Measurements from ENCODE around the gene ZNF714.

The ZNF714 gene

GRCh38 chr19:21082011-21082975, at the start of gene ZNF714:
Gene ZNF714, plus strand, starts transcription at chr19:21082203. Its CDS starts 16,066 bp downstream, at chr19:21098269.
- TF ChIP-seq ZFP3 (CRISPR knock-in tag; IDR thresholded peaks at IDR 0.05), result no peak
- TF ChIP-seq TCF4 (CRISPR knock-in tag; IDR thresholded peaks at IDR 0.05; ENCODE audit: borderline replicate concordance), result no peak
- no peak for TF ChIP-seq RARB (CRISPR knock-in tag; IDR thresholded peaks at IDR 0.05)
- TF ChIP-seq GLIS3 (CRISPR knock-in tag; IDR thresholded peaks at IDR 0.05), result no peak
- no peak for TF ChIP-seq ISL1 (CRISPR knock-in tag; IDR thresholded peaks at IDR 0.05)
- TF ChIP-seq PPARA (CRISPR knock-in tag; IDR thresholded peaks at IDR 0.05; ENCODE audit: borderline replicate concordance), result no peak
- no peak for TF ChIP-seq ZC3H10 (CRISPR knock-in tag; IDR thresholded peaks at IDR 0.05)
- TF ChIP-seq TSHZ2 (CRISPR knock-in tag; IDR thresholded peaks at IDR 0.05), result no peak
- TF ChIP-seq SNAI2 (CRISPR knock-in tag; IDR thresholded peaks at IDR 0.05), result no peak
- TF ChIP-seq ZFP30 (CRISPR knock-in tag; IDR thresholded peaks at IDR 0.05), result no peak
- no peak for TF ChIP-seq ESRRG (CRISPR knock-in tag; IDR thresholded peaks at IDR 0.05)
- no peak for TF ChIP-seq ZNF565 (CRISPR knock-in tag; conservative IDR thresholded peaks at IDR 0.05; ENCODE audit: low read depth)
- no peak for TF ChIP-seq OSR1 (CRISPR knock-in tag; IDR thresholded peaks at IDR 0.05)
- no peak for TF ChIP-seq CSRNP3 (CRISPR knock-in tag; IDR thresholded peaks at IDR 0.05)
- peak; percentile 99 for ATAC-seq

- TF ChIP-seq ZNF565 (CRISPR knock-in tag; conservative IDR thresholded peaks at IDR 0.05; ENCODE audit: low read depth), result no peak
- no peak for TF ChIP-seq ZC3H10 (CRISPR knock-in tag; IDR thresholded peaks at IDR 0.05)
- no peak for TF ChIP-seq TCF4 (CRISPR knock-in tag; IDR thresholded peaks at IDR 0.05; ENCODE audit: borderline replicate concordance)
- no peak for TF ChIP-seq BACH2 (CRISPR knock-in tag; IDR thresholded peaks at IDR 0.05; ENCODE audit: borderline replicate concordance)
- TF ChIP-seq ZNF8 (CRISPR knock-in tag; IDR thresholded peaks at IDR 0.05), result no peak
- TF ChIP-seq PATZ1 (CRISPR knock-in tag; IDR thresholded peaks at IDR 0.05; ENCODE audit: borderline replicate concordance), result no peak
- TF ChIP-seq CREB5 (CRISPR knock-in tag; IDR thresholded peaks at IDR 0.05; ENCODE audit: low read depth), result no peak
- no peak for TF ChIP-seq ARNTL (CRISPR knock-in tag; IDR thresholded peaks at IDR 0.05; ENCODE audit: borderline replicate concordance, low read depth)
- TF ChIP-seq TSHZ2 (CRISPR knock-in tag; IDR thresholded peaks at IDR 0.05), result no peak
- TF ChIP-seq ISL1 (CRISPR knock-in tag; IDR thresholded peaks at IDR 0.05), result no peak
- TF ChIP-seq PPARA (CRISPR knock-in tag; IDR thresholded peaks at IDR 0.05; ENCODE audit: borderline replicate concordance), result no peak
- TF ChIP-seq TOX (CRISPR knock-in tag; IDR thresholded peaks at IDR 0.05; ENCODE audit: borderline replicate concordance), result no peak
- TF ChIP-seq SNAI2 (CRISPR knock-in tag; IDR thresholded peaks at IDR 0.05), result no peak
- TF ChIP-seq POU6F1 (CRISPR knock-in tag; IDR thresholded peaks at IDR 0.05; ENCODE audit: borderline replicate concordance, low read depth), result no peak
- no peak for TF ChIP-seq CSRNP3 (CRISPR knock-in tag; IDR thresholded peaks at IDR 0.05)
- TF ChIP-seq ZNF70 (CRISPR knock-in tag; IDR thresholded peaks at IDR 0.05), result no peak
- no peak for TF ChIP-seq ZFP3 (CRISPR knock-in tag; IDR thresholded peaks at IDR 0.05)
- no peak for ATAC-seq
Measured at GRCh38 chr19:21045028-21045427, 37.0 kb upstream of the ZNF714 start.
